HG03066 (cell line): ENCODE measurements around the gene PRDX6.

Experiments
- ATAC-seq: cut with Tn5 transposase; IDR thresholded peaks from one replicate; pipeline ENCODE4 v1.9.1; 2021; ENCODE audit warnings: low read depth; ENCODE audit not compliant: unreplicated experiment

The PRDX6 gene

DNA sequence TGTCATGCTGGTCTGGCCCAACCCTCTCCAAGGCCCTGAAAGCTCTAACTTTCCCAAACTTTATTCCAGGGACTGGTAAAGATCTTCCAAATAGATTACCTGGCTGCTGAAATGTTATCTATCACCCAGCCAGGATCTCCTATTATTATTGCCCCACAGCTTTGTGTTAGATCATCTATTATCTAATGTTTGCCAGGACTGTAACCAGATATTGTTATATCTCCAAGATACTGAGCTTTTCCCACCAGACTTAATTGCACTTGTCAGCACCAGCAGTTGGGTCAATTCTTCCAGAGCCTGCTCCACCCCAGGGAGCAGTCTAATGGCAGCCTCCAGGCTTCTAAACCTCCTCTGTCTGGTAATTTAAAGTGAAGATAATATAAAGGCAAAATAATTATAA lies 59.1 kb downstream of the PRDX6 start:
- no peak for ATAC-seq
